NCI-H345 (cell line): ENCODE measurements around the gene STUB1.
A peak's percentile ranks its signal among the peaks of the same experiment; 100 is the strongest.
"Not testable (repeated sequence)": the region's sequence is repeated elsewhere in the genome, so short reads cannot be mapped to it uniquely, and the experiment has no call there.

Experiments
- DNase-seq: peaks from one replicate; lab custom pipeline; 2025; lab: John Stamatoyannopoulos, UW

The STUB1 gene

DNA sequence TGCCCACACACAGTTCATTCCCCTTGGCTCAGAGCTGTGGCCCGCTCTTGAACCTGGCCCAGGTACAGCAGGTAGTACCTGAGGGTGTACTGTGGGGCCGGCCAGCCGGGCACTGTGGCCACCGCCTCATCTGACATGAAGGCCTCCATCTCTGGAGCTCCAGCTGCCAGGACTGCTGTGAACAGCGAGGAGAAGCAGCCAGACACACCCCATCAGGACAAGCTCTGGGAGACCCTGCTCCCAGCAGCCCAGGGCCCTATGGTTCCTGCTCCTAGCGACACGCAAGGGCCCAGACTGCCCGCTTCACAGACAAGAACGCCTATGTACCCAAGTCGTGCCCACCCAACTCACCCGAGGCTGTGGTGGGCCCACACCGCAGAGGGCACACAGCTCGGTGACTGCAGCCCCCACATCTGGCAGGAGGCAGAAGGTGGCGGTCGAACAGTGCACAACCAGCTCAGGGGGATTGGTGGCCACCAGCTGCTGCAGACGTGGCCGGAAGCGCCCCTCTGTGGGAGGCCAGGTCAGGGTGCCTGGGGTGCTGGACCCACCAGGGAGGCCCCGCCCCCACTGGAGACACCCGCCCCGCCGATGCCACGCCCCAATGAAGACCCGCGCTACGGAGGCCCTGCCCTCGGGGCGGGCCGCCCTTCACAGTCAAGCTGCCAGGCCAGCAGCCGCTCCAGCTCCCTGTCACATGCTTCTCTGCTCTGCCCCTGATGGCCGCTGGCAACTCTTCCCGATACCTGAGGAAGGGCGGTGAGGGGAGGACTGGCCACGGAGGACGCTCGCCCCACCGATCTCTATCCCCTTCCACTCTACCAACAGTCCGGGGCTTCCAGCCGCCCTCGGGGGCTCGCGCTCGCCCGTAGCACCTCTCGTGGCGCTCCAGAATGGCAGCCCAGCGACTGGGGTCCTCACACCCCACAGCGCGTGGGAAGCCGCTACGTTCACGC, 1.1 kb upstream of the STUB1 start:
- peak; percentile 88 for DNase-seq

- no peak for DNase-seq
Measured at GRCh38 chr16:680625-680945, 375 bp downstream of the STUB1 start.

DNA sequence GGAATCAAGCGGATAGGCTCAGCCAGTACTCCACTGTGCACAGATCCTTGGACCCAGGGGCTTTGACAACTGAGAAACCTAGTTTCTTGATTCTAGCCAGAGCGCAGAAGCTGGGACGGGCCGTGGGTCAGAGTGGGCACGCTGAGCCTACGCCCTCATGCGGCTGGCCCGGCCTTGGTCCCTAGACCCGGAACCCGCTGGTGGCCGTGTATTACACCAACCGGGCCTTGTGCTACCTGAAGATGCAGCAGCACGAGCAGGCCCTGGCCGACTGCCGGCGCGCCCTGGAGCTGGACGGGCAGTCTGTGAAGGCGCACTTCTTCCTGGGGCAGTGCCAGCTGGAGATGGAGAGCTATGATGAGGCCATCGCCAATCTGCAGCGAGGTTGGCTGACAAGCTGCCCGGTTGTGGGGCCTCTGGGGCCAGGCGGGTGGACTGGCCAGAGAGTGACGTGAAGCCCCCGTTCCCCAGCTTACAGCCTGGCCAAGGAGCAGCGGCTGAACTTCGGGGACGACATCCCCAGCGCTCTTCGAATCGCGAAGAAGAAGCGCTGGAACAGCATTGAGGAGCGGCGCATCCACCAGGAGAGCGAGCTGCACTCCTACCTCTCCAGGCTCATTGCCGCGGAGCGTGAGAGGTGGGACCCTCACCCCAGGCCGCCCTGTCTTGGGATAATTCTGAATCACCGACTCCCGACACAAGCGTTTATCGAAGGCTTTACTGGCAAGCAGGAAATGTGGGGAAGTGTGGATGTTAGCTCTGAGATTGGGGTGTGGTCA, 946 bp downstream of the STUB1 start:
- no peak for DNase-seq

- DNase-seq = no peak
Measured at GRCh38 chr16:681746-682427, 1.7 kb downstream of the STUB1 start.

GRCh38 chr16:682493-683395, 2.5 kb downstream of the STUB1 start:
- no peak for DNase-seq

- DNase-seq = no peak
Measured at GRCh38 chr16:683396-684070, 3.3 kb downstream of the STUB1 start.

- DNase-seq = peak; percentile 98
Measured at GRCh38 chr16:684071-684794, 4.0 kb downstream of the STUB1 start, which contains the start of gene JMJD8. JMJD8 (minus strand) TSS chr16:684334; CDS start chr16:684319, 15 bp downstream.

GRCh38 chr16:684961-685696, 4.9 kb downstream of the STUB1 start:
- DNase-seq = peak; percentile 89

DNA sequence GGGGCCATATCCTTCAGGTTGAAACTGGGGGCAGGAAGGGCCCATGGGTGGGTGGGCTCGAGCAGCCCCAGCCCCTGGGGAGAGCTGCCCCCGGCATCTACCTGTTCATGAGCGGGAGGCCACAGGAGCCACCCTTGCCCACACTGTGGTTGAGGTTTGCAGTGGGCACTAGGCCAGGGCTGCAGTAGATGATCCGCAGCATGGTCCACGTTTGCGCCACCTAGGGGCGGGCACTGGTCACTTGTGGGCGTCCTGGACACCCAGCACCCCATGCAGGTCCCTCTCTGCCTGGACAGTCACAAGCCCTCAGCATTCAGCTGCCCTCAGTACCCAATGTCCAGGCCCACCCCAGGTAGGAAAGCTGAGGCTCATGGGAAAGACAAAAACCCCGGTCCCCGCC, 5.8 kb downstream of the STUB1 start:
- DNase-seq = peak; percentile 11

DNA sequence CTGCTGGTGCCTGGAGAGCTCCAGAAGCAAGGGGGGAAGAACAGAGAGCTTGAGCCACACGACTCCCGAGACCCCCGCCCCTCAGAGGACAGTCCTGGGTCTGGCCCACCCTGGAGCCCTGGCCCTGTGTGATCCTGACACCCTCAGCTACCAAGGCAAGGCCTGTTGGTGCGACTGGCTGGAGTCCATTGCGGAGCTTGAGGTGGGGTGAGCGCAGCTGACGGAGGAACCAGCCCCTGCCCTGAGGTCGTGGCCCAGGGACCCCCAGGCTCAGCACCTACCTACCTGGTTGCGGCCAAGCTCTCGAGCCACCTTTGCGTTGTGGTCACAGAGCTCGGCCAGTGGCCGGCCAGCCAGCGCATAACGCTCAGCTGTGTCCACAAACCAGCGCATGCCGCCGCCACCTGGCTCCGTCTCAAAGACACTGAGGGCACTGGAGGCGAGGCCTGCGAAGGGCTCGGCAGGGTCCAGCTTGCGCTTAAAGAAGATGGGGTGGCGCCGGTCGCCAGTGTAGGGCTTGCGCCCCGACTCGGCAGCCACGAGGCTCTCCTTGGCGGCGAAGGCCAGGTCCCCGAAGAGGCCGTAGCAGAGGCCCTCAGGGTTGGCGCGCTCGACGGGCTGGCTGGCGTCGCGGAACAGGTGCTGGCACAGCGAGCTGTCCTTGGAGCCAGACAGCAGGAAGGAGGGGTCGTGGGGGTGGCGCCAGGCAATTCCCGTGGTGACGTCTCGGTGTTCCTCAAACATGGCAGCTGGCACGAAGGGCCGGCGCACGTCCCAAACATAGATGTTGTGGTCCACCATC, 6.5 kb downstream of the STUB1 start:
- no peak for DNase-seq

DNA sequence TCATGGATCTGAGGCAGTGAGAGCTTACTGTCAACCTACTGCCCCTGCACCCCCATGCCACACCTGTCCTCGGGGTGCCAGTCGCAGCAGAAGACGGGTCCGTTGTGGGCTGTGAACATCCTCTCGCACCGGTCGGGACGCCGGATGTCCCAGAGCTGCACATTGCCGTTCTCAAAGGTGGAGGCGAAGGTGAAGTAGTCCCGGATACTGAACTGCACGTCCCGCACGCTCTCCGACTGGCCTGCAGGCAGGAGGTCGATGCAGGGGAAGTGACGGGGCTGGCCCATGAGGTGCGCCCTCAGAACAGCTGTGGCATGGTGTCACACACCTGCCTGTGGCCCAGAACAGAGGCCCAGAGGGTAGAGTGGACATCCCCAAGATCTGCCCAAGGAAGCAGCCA, 7.3 kb downstream of the STUB1 start:
- DNase-seq = no peak

GRCh38 chr16:689175-689897, 9.1 kb downstream of the STUB1 start:
- DNase-seq = no peak

GRCh38 chr16:691242-691641, 11.0 kb downstream of the STUB1 start:
- DNase-seq = not testable (repeated sequence)

DNA sequence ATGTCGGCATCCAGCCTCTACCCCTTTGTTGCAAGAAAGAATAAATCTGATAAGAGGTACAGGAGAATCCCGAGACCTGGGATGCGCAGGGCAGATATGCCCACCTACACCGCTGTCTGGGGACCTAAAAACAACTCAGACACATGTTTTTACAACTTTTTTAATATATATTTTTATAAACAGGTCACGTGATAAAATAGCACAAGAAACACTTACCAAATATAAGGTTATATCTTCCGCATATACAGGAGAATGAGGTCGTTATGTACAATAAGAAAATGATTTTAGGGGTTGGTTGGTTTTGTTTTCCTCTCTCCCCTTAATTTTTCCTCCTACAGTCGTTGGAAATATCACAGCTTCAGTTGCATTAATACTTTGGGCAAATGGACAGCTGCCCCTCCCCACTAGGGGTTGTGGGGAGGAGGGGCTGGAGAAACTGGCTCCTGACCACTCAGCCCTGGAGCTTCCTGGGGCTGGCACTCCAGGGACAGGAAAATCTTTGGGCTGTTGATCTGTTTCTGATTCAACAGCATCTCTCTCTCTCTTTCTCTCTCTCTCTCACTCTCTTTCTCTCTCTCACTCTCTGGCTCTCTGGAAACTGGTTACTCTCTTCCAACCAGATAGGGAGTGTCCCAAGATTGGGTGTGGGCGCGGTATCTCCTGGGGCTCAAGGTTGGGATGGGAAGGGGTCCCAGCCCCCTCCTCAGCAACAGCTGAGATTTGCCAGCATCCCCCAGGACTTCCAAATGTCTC, 12.3 kb downstream of the STUB1 start:
- DNase-seq = no peak

GRCh38 chr16:693364-693763, 13.2 kb downstream of the STUB1 start:
- no peak for DNase-seq

DNA sequence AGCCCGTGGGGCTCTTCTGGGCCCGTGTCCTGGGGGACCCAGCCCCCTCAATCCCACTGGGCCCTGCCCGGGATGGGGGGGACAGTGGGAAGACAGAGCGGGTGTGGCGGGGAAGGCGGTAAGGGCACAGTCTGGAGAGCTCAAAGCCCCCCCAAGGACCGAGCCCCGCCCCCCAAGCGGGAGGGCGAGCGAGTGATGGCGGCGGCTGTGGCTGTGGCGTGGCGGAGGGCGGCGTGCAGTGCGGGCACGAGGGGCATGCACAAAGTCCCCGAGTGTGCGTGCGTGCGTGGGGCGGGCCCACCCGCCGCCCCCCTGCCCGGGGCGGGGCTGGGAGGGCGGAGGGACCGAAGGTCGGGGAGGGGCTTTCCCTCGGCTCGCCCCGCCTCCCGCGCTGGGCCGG, 13.6 kb downstream of the STUB1 start:
- no peak for DNase-seq

- no peak for DNase-seq
Measured at GRCh38 chr16:694187-694862, 14.1 kb downstream of the STUB1 start.
